Measurements from ENCODE around the gene MPRIP.

MPRIP gene

GRCh38 chr17:17077101-17077500 lies 34.8 kb downstream of the MPRIP start:
- no peak for DNase-seq (ENCODE audit: low read depth)
- TF ChIP-seq, protein P1, sequence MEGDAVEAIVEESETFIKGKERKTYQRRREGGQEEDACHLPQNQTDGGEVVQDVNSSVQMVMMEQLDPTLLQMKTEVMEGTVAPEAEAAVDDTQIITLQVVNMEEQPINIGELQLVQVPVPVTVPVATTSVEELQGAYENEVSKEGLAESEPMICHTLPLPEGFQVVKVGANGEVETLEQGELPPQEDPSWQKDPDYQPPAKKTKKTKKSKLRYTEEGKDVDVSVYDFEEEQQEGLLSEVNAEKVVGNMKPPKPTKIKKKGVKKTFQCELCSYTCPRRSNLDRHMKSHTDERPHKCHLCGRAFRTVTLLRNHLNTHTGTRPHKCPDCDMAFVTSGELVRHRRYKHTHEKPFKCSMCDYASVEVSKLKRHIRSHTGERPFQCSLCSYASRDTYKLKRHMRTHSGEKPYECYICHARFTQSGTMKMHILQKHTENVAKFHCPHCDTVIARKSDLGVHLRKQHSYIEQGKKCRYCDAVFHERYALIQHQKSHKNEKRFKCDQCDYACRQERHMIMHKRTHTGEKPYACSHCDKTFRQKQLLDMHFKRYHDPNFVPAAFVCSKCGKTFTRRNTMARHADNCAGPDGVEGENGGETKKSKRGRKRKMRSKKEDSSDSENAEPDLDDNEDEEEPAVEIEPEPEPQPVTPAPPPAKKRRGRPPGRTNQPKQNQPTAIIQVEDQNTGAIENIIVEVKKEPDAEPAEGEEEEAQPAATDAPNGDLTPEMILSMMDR (conservative IDR thresholded peaks at IDR 0.05; ENCODE audit: low read depth, low read length), result no peak
- no peak overlapping the region for H3K4me3 ChIP-seq (ENCODE audit: low read depth, low read length)

DNA sequence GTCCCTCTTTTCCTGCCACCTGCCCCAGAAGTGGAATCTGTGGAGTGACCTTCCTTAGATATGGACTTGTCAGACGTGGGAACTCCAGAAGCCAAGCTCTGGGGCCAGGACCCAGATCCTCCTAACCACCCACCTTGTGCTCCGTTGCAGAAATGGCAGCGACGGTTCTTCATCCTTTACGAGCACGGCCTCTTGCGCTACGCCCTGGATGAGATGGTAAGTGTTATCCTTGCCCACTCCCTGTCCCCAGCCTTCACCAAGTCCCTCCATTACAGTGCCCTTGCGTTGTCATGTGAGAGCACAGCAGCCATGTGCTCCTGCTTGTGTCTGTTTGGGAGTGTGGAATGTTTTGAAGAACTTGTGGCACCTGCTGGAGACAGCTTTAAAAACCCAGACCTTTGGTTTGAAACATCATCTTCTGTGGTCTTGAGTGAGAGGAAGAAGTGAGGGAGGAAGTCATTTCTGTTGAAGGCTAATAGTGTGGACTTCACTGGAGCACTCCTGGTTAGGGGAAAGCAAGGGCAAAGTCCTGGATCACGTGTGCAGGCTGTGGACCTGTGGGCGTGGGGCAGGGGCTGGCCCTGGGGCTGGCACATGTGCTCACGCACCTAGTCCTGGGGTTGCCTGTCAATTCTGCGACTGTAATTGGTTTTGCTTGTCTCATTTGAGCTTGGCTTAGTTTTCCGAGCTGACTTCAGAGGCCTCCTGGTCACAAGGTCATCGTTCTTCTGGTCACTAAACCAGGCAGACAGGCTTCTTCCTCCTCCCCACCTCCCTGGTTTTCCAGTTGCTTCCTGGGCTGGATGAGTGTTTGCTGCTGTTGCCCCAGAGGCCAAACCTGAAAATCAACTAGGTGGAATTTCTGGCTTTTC lies 35.8 kb downstream of the MPRIP start:
- H3K4me3 ChIP-seq (ENCODE audit: low read depth, low read length), result no peak overlapping the region
- TF ChIP-seq, protein P1 (conservative IDR thresholded peaks at IDR 0.05; ENCODE audit: low read depth, low read length), result no peak
- no peak for DNase-seq (ENCODE audit: low read depth)

DNA sequence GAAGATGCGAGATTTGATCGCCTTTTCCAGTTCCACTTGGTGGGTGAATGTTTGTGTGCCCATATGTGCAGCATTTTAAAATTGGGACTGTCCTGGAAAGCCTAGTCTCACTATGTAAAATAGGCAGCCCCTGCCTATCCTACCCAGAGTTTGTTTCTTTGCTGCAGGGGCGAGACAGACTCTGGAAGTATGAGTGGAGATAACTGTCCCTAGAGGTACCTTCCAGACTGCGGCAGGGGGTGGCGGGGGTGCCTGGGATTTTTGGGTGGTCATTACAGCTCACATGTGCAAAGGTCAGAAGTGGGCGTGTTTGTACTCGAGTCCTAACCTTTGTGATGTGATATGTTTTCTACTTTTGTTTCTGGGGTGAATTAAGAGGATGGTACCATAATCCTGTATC lies 36.6 kb downstream of the MPRIP start:
- no peak overlapping the region for H3K4me3 ChIP-seq (ENCODE audit: low read depth, low read length)
- DNase-seq (ENCODE audit: low read depth), result no peak
- TF ChIP-seq, protein P1 (conservative IDR thresholded peaks at IDR 0.05; ENCODE audit: low read depth, low read length), result no peak

DNA sequence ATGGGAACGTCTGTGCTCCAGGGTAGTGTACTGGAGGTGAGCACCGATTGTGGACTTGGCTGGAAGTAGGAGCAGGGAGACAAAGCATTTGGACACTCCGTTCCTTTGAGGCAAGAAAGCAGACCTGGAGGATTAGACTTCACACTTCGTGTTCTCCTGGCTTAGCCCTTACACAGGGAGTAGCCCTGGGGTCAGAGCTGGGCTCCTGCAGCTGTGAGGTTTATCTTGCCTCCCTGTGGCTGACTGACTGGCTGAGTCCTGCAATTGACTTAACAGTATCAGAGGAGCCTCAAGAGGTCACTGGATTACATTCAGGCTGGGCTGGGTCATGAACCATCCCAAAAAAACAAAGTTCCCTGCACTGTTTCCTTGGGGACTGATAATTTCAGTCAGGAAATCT lies 37.1 kb downstream of the MPRIP start:
- TF ChIP-seq, protein P1 (conservative IDR thresholded peaks at IDR 0.05; ENCODE audit: low read depth, low read length), result no peak
- no peak overlapping the region for H3K4me3 ChIP-seq (ENCODE audit: low read depth, low read length)
- no peak for DNase-seq (ENCODE audit: low read depth)

DNA sequence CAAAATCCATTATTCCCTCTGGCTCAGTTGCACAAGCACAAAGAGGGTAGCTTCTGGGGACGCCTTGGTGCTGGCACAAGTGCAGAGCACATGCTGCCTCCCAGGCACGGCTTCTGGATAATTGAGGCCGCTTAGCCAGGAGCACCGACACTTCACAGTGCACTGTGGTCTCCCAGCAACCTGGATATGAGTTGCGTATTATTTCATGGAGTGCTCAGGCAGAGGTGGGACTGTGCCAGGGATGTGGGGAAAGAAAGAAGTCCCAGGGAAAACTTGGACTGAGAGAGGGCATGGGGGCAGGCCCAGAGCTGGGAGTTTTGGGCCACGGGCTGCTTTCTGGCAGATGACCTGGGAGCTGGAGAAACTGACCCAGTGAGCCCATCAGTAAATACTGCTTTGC lies 37.5 kb downstream of the MPRIP start:
- TF ChIP-seq, protein P1 (conservative IDR thresholded peaks at IDR 0.05; ENCODE audit: low read depth, low read length), result no peak
- no peak for DNase-seq (ENCODE audit: low read depth)
- H3K4me3 ChIP-seq (ENCODE audit: low read depth, low read length), result no peak overlapping the region

GRCh38 chr17:17080181-17080631 lies 37.9 kb downstream of the MPRIP start:
- TF ChIP-seq, protein P1 (conservative IDR thresholded peaks at IDR 0.05; ENCODE audit: low read depth, low read length), result no peak
- no peak overlapping the region for H3K4me3 ChIP-seq (ENCODE audit: low read depth, low read length)

GRCh38 chr17:17080781-17081180 lies 38.5 kb downstream of the MPRIP start:
- no peak for DNase-seq (ENCODE audit: low read depth)
- no peak overlapping the region for H3K4me3 ChIP-seq (ENCODE audit: low read depth, low read length)
- TF ChIP-seq, protein P1 (conservative IDR thresholded peaks at IDR 0.05; ENCODE audit: low read depth, low read length), result no peak

More at GRCh38 chr17:17080181-17080631, 37.9 kb downstream of the MPRIP start:
- DNase-seq (ENCODE audit: low read depth), result no peak

Measured in choroid plexus epithelial cell (primary cell).